ENCODE data around the gene EIF5A. TPM values are rescaled to one million over a fixed set of nuclear protein-coding genes. Genes with fewer than 3 reads are reported as not detected.
"Not testable (repeated sequence)": the region's sequence is repeated elsewhere in the genome, so short reads cannot be mapped to it uniquely, and the experiment has no call there.

Gene EIF5A
- total and polyA plus RNA-seq, 12 donors, result 110 to 666 (median 342) TPM

- no peak for TF ChIP-seq POLR2A (IDR thresholded peaks at IDR 0.05)
- no peak for TF ChIP-seq CTCF (IDR thresholded peaks at IDR 0.05)
- DNase-seq, result no peak
- H3K27me3 ChIP-seq, result no peaks in the 10 kb centered on the region
- intact Hi-C loops (cut with DNase I), result no loop called here
- WGBS, 4 donors, result 42 to 54% (median 48%) methylated on average over 4 to 7 of the region's 7 CpGs
- H3K4me1 ChIP-seq (replicated peaks in 1 of 2), result peaks cover 4 to 17% of the 10 kb centered on the region in 2 donors
- no peak overlapping the region for H3K4me3 ChIP-seq
- H3K36me3 ChIP-seq (replicated peaks in 1 of 2), result no peaks in the 10 kb centered on the region
- H3K27ac ChIP-seq, result no peak overlapping the region
- H3K9me3 ChIP-seq (replicated peaks in 1 of 3), result no peaks in the 10 kb centered on the region
Observed at GRCh38 chr17:7332111-7332510, 24.7 kb downstream of the EIF5A start.

- DNase-seq; intact Hi-C loops (cut with DNase I); H3K36me3 ChIP-seq (replicated peaks in 1 of 2); H3K4me3 ChIP-seq; H3K27me3 ChIP-seq; H3K9me3 ChIP-seq (replicated peaks in 1 of 3); H3K27ac ChIP-seq: not testable (repeated sequence)
- 19 to 37% (median 28%) methylated on average over 13 to 14 of the region's 14 CpGs for WGBS, 4 donors
- H3K4me1 ChIP-seq (replicated peaks in 1 of 2), result peaks cover 4 to 17% of the 10 kb centered on the region in 2 donors
Observed at GRCh38 chr17:7332600-7333069, 25.2 kb downstream of the EIF5A start.

- Histone ChIP-seq H3K36me3 (replicated peaks in 1 of 2) (no peaks in the 10 kb centered on the region), H3K4me1 (replicated peaks in 1 of 2) (peaks cover 4 to 6% of the 10 kb centered on the region in 2 donors), H3K9me3 (replicated peaks in 1 of 3) (no peaks in the 10 kb centered on the region), H3K4me3 (no peak overlapping the region), H3K27me3 (no peaks in the 10 kb centered on the region), H3K27ac (no peak overlapping the region)
- WGBS, 4 donors, result 62 to 88% (median 86%) methylated on average over 3 of the region's 3 CpGs; no CpG with 5 or more reads in 1 of the 4 donors
- TF ChIP-seq CTCF (IDR thresholded peaks at IDR 0.05) (no peak), POLR2A (IDR thresholded peaks at IDR 0.05) (no peak)
- intact Hi-C loops (cut with DNase I), result no loop called here
- no peak for DNase-seq
Observed at GRCh38 chr17:7334938-7335538, 27.6 kb downstream of the EIF5A start.

DNA sequence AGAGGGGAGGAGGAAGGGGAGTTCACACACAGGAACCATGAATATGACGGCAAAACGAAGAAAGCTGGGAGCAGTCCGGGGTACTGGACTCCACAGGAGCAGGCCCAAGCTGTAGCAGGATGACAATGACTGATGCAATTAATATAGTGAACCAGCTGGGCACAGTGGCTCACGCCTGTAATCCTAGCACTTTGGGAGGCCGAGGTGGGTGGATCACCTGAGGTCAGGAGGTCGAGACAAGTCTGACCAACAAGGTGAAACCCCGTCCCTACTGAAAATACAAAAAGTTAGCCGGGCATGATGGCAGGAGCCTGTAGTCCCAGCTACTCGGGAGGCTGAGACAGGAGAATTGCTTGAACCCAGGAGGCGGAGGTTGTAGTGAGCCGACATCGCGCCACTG is 28.3 kb downstream of the EIF5A start:
- intact Hi-C loops (cut with DNase I); H3K27me3 ChIP-seq; H3K4me3 ChIP-seq; H3K9me3 ChIP-seq (replicated peaks in 1 of 3); H3K27ac ChIP-seq; H3K36me3 ChIP-seq (replicated peaks in 1 of 2); H3K4me1 ChIP-seq (replicated peaks in 1 of 2); DNase-seq: not testable (repeated sequence)
- WGBS, 4 donors, result 81 to 91% (median 84%) methylated on average over 13 of the region's 13 CpGs

DNA sequence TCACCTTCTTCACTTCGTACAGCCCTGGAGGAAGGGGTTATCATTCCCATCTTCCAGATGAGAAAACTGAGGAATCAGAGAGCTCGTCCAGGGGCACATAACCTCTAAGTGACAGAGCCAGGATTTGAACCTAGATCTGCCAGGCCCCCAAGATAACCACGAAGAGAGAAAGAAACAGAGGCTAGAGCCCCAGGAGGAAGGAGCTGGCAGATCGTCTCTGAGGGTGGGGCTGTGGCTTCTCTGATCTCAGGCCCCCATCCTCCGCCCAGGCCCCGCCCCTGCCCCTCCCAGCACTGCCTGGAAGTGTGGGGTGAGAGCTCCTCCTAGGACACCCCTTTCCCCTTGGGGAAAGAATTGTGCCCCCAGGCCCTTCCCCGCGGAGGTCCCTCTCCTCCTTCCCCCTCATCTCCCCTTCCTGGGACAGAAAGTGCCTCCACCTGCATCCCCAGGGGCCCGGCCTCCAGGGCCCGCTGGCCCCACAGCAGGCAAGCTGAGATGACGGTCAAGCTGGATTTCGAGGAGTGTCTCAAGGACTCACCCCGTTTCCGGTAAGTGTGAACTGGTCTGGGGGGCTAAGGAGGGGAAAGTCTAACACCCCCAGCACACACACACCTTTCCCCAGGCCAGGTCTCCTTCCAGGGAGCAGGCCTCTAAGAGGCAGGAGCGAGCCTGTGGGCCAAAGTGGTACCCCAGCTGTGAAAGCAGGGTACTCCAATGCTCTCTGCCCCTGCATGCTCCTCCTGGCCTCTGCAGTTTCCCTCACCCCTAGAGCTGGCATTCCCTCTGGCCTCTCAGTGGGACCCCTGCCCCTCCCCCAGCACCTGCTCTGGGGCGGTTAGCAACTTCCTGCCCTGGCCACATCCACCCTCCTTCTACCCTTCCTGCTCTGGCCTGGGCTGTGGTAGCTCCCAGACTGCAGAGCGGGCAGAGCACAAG is 29.1 kb downstream of the EIF5A start, which contains the start of gene ACAP1:
ACAP1 (plus strand) TSS at position 290 of the 936 bp plus-strand sequence; CDS start at position 496, 206 bp downstream.
- Histone ChIP-seq H3K4me1 (replicated peaks in 1 of 2) (no peaks in the 10 kb centered on the region), H3K4me3 (no peak within 1 kb of the TSS), H3K27ac (no peak within 1 kb of the TSS), H3K9me3 (replicated peaks in 1 of 3) (no peaks in the 10 kb centered on the region), H3K36me3 (replicated peaks in 1 of 2) (no peaks in the 10 kb centered on the region), H3K27me3 (no peaks in the 10 kb centered on the region)
- peak in 1 of 7 donors; percentile 18 for DNase-seq
- intact Hi-C loops (cut with DNase I), result no loop called here
- TF ChIP-seq CTCF (IDR thresholded peaks at IDR 0.05), result no peak
- no peak for TF ChIP-seq POLR2A (IDR thresholded peaks at IDR 0.05)
- WGBS, 4 donors, result 45 to 48% (median 48%) methylated on average over 12 to 17 of the region's 17 CpGs

DNA sequence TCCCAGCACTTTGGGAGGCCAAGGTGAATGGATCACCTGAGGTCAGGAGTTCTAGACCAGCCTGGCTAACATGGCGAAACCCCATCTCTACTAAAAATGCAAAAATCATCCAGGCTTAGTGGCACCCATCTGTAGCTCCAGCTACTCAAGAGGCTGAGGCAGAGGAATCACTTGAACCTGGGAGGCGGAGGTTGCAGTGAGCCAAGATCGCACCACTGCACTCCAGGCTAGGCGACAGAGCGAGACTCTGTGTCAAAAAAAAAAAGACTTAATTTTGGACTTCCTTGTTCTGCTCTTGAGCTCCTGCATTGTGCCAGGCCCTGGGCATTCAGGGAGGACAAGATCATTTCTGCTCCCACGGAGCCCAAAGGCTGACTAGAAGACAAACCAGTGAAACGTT is 30.2 kb downstream of the EIF5A start:
- intact Hi-C loops (cut with DNase I); H3K36me3 ChIP-seq (replicated peaks in 1 of 2); H3K27ac ChIP-seq; DNase-seq; H3K4me3 ChIP-seq; H3K9me3 ChIP-seq (replicated peaks in 1 of 3); H3K27me3 ChIP-seq; H3K4me1 ChIP-seq (replicated peaks in 1 of 2): not testable (repeated sequence)
- 69 to 75% (median 72%) methylated on average over 7 of the region's 7 CpGs for WGBS, 4 donors

All from adrenal gland (tissue), 12 donors.